Mammary microvascular endothelial cell (primary cell): Measurements from ENCODE around the gene PCYT1A. TPM values are rescaled to one million over a fixed set of nuclear protein-coding genes. Genes with fewer than 3 reads are reported as not detected.

Source experiments
- total RNA-seq: library from RNA; depleted of rRNA; stranded (reverse); fragments of >200 nt; gene quantifications from 2 replicates; pipeline ENCODE4 v1.2.3, GENCODE V29; 2015

The PCYT1A gene
- total RNA-seq: 80.4 and 82.6 TPM in 2 replicates

DNA sequence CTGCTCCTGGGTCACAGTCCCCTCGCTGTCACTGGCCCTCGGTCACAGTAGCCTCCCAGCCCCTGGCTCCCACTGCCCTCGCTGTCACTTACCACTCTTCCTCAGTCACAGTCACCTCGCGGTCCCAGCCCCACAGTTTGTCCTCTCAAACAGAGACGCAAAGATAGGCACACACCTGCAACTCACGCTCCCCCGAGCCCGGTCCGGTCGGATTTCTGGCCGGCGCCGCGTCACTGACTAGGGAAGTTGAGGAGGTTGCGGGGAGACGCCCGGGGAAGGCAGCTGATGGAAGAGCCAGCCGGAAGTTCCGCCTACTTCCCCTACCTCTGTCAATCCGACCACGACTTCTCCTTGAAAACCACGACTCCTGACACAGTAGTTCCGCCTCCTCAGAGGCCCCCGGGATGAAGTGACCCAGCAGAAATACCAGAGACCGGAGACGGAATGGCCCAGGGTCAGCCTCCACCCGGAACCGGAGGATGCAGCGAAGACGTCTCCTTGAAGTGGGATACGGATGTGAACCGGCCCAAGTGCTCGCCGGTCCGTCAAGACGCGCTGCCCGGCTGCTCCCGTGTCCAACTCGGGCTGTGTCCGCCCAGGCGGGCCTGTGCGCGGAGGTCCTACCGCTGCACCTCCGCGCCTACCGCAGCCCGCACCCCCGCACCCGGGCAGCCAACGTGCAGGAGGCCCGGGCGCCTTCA is at the start of gene PCYT1A:
TSS of gene PCYT1A (minus strand) at position 287 of the 701 bp plus-strand sequence. CDS start 17,195 bp downstream, outside the sequence.

DNA sequence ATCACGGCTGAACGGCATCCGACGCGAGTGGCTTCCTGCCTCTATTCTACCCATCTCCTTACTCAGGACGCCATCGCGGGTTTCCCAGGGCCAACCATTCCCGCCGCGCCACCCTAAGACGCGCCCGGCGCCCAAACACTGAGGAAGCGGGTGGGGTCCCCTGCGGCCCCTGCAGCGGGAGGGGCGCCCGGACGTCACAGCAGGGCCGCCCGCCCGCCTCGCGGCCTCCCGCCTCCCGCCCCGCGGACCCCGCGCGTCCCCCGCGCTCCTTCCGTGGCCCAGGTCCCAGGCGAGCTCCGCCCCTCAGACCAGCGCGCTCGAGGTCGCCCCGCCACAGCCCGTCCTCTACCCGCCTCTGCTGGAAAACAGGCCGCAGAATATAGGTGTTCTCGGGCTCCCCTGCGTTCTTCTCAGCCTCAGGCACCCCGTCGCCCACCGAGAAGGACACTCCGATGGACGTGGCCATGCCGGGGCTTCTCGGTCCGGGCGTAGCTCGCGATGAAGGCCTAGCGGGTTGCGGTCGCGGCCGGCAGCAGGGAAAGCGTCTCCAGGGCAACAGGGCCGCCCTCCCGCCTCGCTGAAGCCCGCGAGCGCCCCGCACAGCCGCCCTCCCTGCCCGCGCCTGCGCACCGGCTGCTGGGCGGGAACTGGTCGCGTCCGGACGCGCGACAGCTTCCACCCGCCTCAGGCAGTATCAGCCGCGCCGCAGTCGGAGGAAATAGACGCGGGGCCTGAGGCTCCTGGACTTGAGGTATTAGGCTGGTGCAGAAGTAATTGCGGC is 30.4 kb upstream of the PCYT1A start, which contains the start of gene DYNLT2B:
TSS of gene DYNLT2B (minus strand) at position 554 of the 781 bp plus-strand sequence. CDS start at position 466, 88 bp downstream.

GRCh38 chr3:196216089-196216564 is 71.4 kb downstream of the PCYT1A start, which contains the start of gene SLC51A:
TSS of gene SLC51A (plus strand) at chr3:196216534. CDS start at chr3:196216713, 179 bp downstream.

GRCh38 chr3:196210673-196211556 is 76.6 kb downstream of the PCYT1A start, which contains the start of gene ZDHHC19:
TSS of gene ZDHHC19 (minus strand) at chr3:196211400. CDS start at chr3:196211315, 85 bp downstream.

Other genes starting within 250 kb of the PCYT1A start
- 121 and 126 TPM in 2 replicates for gene TFRC, start 205.6 kb downstream of the PCYT1A start, total RNA-seq
- gene ZDHHC19, start 76.3 kb downstream of the PCYT1A start, total RNA-seq: not detected in 2 replicates
- gene SLC51A, start 71.2 kb downstream of the PCYT1A start, total RNA-seq: not detected in 2 replicates
- 13.6 and 20.1 TPM in 2 replicates for gene DYNLT2B, start 30.5 kb upstream of the PCYT1A start, total RNA-seq
- gene TM4SF19, start 50.7 kb upstream of the PCYT1A start, total RNA-seq: 0.34 and 0.87 TPM in 2 replicates
- gene UBXN7, start 144.7 kb upstream of the PCYT1A start, total RNA-seq: 5.9 and 7.0 TPM in 2 replicates
- 14.4 and 15.8 TPM in 2 replicates for gene RNF168, start 216.0 kb upstream of the PCYT1A start, total RNA-seq
- not detected in 2 replicates for gene SMCO1, start 227.6 kb upstream of the PCYT1A start, total RNA-seq